Measurements from ENCODE around the gene KCNIP4.

- TF ChIP-seq CTCF (conservative IDR thresholded peaks at IDR 0.05; ENCODE audit: low read depth, low read length) (no peak), POLR2A (IDR thresholded peaks at IDR 0.05; ENCODE audit: low read depth, low read length) (no peak), MAZ (IDR thresholded peaks at IDR 0.05; ENCODE audit: borderline replicate concordance, low read depth, low read length) (no peak)
Measured at GRCh38 chr4:21749412-21749811, 199.2 kb downstream of the KCNIP4 start.
